Measurements from ENCODE around the gene LYAR. TPM values are rescaled to one million over a fixed set of nuclear protein-coding genes. Genes with fewer than 3 reads are reported as not detected.

Gene LYAR
- polyA plus RNA-seq (ENCODE audit: insufficient read length in 12 of 12) = 10 to 100 TPM in 11 of 12 donors, not detected in 1; 10.9 to 21.4 (median 16.8) TPM
- long read RNA-seq, donor 1, partial matches to known transcripts = 0 of 2 reads
- long read RNA-seq, donor 1, other reads (novel, unspliced or antisense) = 0 of 2 reads
- long read RNA-seq, donor 2, partial matches to known transcripts = 0 of 5 reads
- long read RNA-seq, donor 2, other reads (novel, unspliced or antisense) = 0 of 5 reads
- long read RNA-seq, donor 3, partial matches to known transcripts = 0 of 3 reads
- long read RNA-seq, donor 3, other reads (novel, unspliced or antisense) = 0 of 3 reads
- long read RNA-seq, donor 4, partial matches to known transcripts = 0 of 1 reads
- long read RNA-seq, donor 4, other reads (novel, unspliced or antisense) = 0 of 1 reads
- long read RNA-seq, donor 5, transcript LYAR-201 (10 exons, 1,569 nt) = major isoform, 5 of 6 reads
- long read RNA-seq, donor 5, partial matches to known transcripts = 0 of 6 reads
- long read RNA-seq, donor 5, other reads (novel, unspliced or antisense) = 0 of 6 reads
- long read RNA-seq, donor 6, partial matches to known transcripts = 0 of 1 reads
- long read RNA-seq, donor 6, other reads (novel, unspliced or antisense) = 0 of 1 reads
- long read RNA-seq, donor 7, partial matches to known transcripts = 5 of 9 reads
- long read RNA-seq, donor 7, other reads (novel, unspliced or antisense) = 0 of 9 reads
- long read RNA-seq, donor 8, partial matches to known transcripts = 0 of 5 reads
- long read RNA-seq, donor 8, other reads (novel, unspliced or antisense) = 0 of 5 reads
- long read RNA-seq, donor 9 = 0 reads
- long read RNA-seq, donor 10, partial matches to known transcripts = 0 of 4 reads
- long read RNA-seq, donor 10, other reads (novel, unspliced or antisense) = 0 of 4 reads
- long read RNA-seq, donor 11, partial matches to known transcripts = 0 of 5 reads
- long read RNA-seq, donor 11, other reads (novel, unspliced or antisense) = 0 of 5 reads

GRCh38 chr4:4289941-4290850, at the start of gene LYAR, which contains the start of gene ZBTB49:
LYAR (minus strand) TSS chr4:4290154; CDS start chr4:4283742, 6,412 bp downstream.
ZBTB49 (plus strand) TSS chr4:4290251; CDS start chr4:4299946, 9,695 bp downstream.
- DNase-seq = peak; percentile 95

- no peak for DNase-seq
Measured at GRCh38 chr4:4339504-4340085, 49.6 kb upstream of the LYAR start.

- no peak for DNase-seq
Measured at GRCh38 chr4:4338210-4339001, 48.5 kb upstream of the LYAR start.

- DNase-seq = peak; percentile 15
Measured at GRCh38 chr4:4334798-4335520, 45.0 kb upstream of the LYAR start.

- DNase-seq = no peak
Measured at GRCh38 chr4:4333265-4333706, 43.3 kb upstream of the LYAR start.

GRCh38 chr4:4332529-4332928, 42.6 kb upstream of the LYAR start:
- DNase-seq = no peak

GRCh38 chr4:4330794-4331193, 40.8 kb upstream of the LYAR start:
- no peak for DNase-seq

GRCh38 chr4:4329496-4329895, 39.5 kb upstream of the LYAR start:
- no peak for DNase-seq

- DNase-seq = no peak
Measured at GRCh38 chr4:4328840-4329239, 38.9 kb upstream of the LYAR start.

- DNase-seq = no peak
Measured at GRCh38 chr4:4328206-4328605, 38.3 kb upstream of the LYAR start.

- peak; percentile 5 for DNase-seq
Measured at GRCh38 chr4:4327652-4328121, 37.7 kb upstream of the LYAR start.

GRCh38 chr4:4326166-4326565, 36.2 kb upstream of the LYAR start:
- DNase-seq = no peak

- DNase-seq = no peak
Measured at GRCh38 chr4:4325321-4325720, 35.4 kb upstream of the LYAR start.

- DNase-seq = no peak
Measured at GRCh38 chr4:4323705-4324534, 34.0 kb upstream of the LYAR start.

GRCh38 chr4:4321951-4322688, 32.2 kb upstream of the LYAR start:
- DNase-seq = no peak

- DNase-seq = no peak
Measured at GRCh38 chr4:4320951-4321714, 31.2 kb upstream of the LYAR start.

- no peak for DNase-seq
Measured at GRCh38 chr4:4320528-4320927, 30.6 kb upstream of the LYAR start.

All from muscle of arm (tissue), 14 donors.